Medulla oblongata (tissue), 1 donor: Measurements from ENCODE around the gene KLRD1.
"Not testable (repeated sequence)": the region's sequence is repeated elsewhere in the genome, so short reads cannot be mapped to it uniquely, and the experiment has no call there.

Experiments
- DNase-seq: peaks from one replicate; pipeline ENCODE4 v3.0.0-alpha.2; 2015; ENCODE audit errors: extremely low spot score

KLRD1 gene

GRCh38 chr12:10338470-10338869 lies 30.8 kb downstream of the KLRD1 start:
- not testable (repeated sequence) for DNase-seq

- no peak for DNase-seq
These were observed 31.6 kb downstream of the KLRD1 start for GRCh38 chr12:10339053-10339840.

GRCh38 chr12:10340946-10341345 lies 33.3 kb downstream of the KLRD1 start:
- not testable (repeated sequence) for DNase-seq

- no peak for DNase-seq
These were observed 34.3 kb downstream of the KLRD1 start for GRCh38 chr12:10341892-10342509.

GRCh38 chr12:10351457-10351856 lies 43.8 kb downstream of the KLRD1 start:
- DNase-seq = not testable (repeated sequence)

GRCh38 chr12:10354071-10354470 lies 46.4 kb downstream of the KLRD1 start:
- DNase-seq = no peak

GRCh38 chr12:10354502-10354901 lies 46.8 kb downstream of the KLRD1 start:
- no peak for DNase-seq

GRCh38 chr12:10358131-10358530 lies 50.5 kb downstream of the KLRD1 start:
- no peak for DNase-seq

GRCh38 chr12:10358969-10359368 lies 51.3 kb downstream of the KLRD1 start:
- DNase-seq = no peak

GRCh38 chr12:10361084-10361483 lies 53.4 kb downstream of the KLRD1 start:
- no peak for DNase-seq

- no peak for DNase-seq
These were observed 54.0 kb downstream of the KLRD1 start for GRCh38 chr12:10361622-10362021.

- DNase-seq = no peak
These were observed 54.7 kb downstream of the KLRD1 start for GRCh38 chr12:10362325-10362724.

GRCh38 chr12:10362828-10363657 lies 55.4 kb downstream of the KLRD1 start:
- DNase-seq = peak; percentile 42

- DNase-seq = no peak
These were observed 55.9 kb downstream of the KLRD1 start for GRCh38 chr12:10363658-10363913.

- DNase-seq = peak; percentile 86
These were observed 56.5 kb downstream of the KLRD1 start for GRCh38 chr12:10363914-10364814.

GRCh38 chr12:10364815-10365622 lies 57.3 kb downstream of the KLRD1 start:
- DNase-seq = peak; percentile 93

GRCh38 chr12:10365696-10366405 lies 58.2 kb downstream of the KLRD1 start:
- DNase-seq = peak; percentile 66

- peak; percentile 60 for DNase-seq
These were observed 59.2 kb downstream of the KLRD1 start for GRCh38 chr12:10366875-10367274.

GRCh38 chr12:10367714-10368113 lies 60.0 kb downstream of the KLRD1 start:
- not testable (repeated sequence) for DNase-seq
